GM19238 (cell line): Measurements from ENCODE around the gene INTS3.
"Not testable (repeated sequence)": the region's sequence is repeated elsewhere in the genome, so short reads cannot be mapped to it uniquely, and the experiment has no call there.

Experiments used
- DNase-seq: peaks from one replicate; pipeline ENCODE4 v3.0.0; 2011; ENCODE audit warnings: low spot score; ENCODE audit not compliant: insufficient read length

INTS3 gene

GRCh38 chr1:153705484-153705883 lies 22.4 kb upstream of the INTS3 start:
- no peak for DNase-seq

GRCh38 chr1:153711026-153711425 lies 16.8 kb upstream of the INTS3 start:
- no peak for DNase-seq

- DNase-seq = not testable (repeated sequence)
Measured at GRCh38 chr1:153716211-153716610, 11.6 kb upstream of the INTS3 start.

- DNase-seq = no peak
Measured at GRCh38 chr1:153717330-153717729, 10.5 kb upstream of the INTS3 start.

- no peak for DNase-seq
Measured at GRCh38 chr1:153723687-153724086, 4.2 kb upstream of the INTS3 start.

- DNase-seq = not testable (repeated sequence)
Measured at GRCh38 chr1:153724634-153725033, 3.2 kb upstream of the INTS3 start.

GRCh38 chr1:153728305-153729066 lies 636 bp downstream of the INTS3 start:
- DNase-seq = no peak

GRCh38 chr1:153730468-153730988 lies 2.7 kb downstream of the INTS3 start:
- no peak for DNase-seq

GRCh38 chr1:153733970-153734369 lies 6.1 kb downstream of the INTS3 start:
- no peak for DNase-seq

- no peak for DNase-seq
Measured at GRCh38 chr1:153734396-153735089, 6.7 kb downstream of the INTS3 start.

GRCh38 chr1:153735090-153735420 lies 7.2 kb downstream of the INTS3 start:
- DNase-seq = no peak

- no peak for DNase-seq
Measured at GRCh38 chr1:153741986-153742385, 14.1 kb downstream of the INTS3 start.

- no peak for DNase-seq
Measured at GRCh38 chr1:153742411-153743142, 14.7 kb downstream of the INTS3 start.

- no peak for DNase-seq
Measured at GRCh38 chr1:153745417-153745816, 17.6 kb downstream of the INTS3 start.

- DNase-seq = no peak
Measured at GRCh38 chr1:153746174-153746573, 18.3 kb downstream of the INTS3 start.

- no peak for DNase-seq
Measured at GRCh38 chr1:153748903-153749302, 21.1 kb downstream of the INTS3 start.

- peak; percentile 81 for DNase-seq
Measured at GRCh38 chr1:153749408-153750005, 21.7 kb downstream of the INTS3 start.

- DNase-seq = no peak
Measured at GRCh38 chr1:153750026-153750995, 22.5 kb downstream of the INTS3 start.

- DNase-seq = no peak
Measured at GRCh38 chr1:153752072-153752471, 24.2 kb downstream of the INTS3 start.

- DNase-seq = no peak
Measured at GRCh38 chr1:153752571-153753195, 24.8 kb downstream of the INTS3 start.
